HFF-Myc (cell line): ENCODE data around the gene STX19.

Experiments
- DNase-seq: peaks from one replicate; pipeline ENCODE4 v3.0.0-alpha.2; 2011; ENCODE audit warnings: low read depth; ENCODE audit errors: extremely low read depth
- H3K4me3 ChIP-seq: replicated peaks from 2 replicates; pipeline ENCODE4 v1.5.1; 2011; ENCODE audit warnings: low read depth, mild to moderate bottlenecking, control low read depth, low read length
- TF ChIP-seq, protein P1 (sequence below): IDR thresholded peaks from 2 replicates; pipeline ENCODE4 v1.5.1; 2012; ENCODE audit warnings: mild to moderate bottlenecking, low read depth, low read length, control low read depth; ENCODE audit errors: missing control alignments

Gene STX19

DNA sequence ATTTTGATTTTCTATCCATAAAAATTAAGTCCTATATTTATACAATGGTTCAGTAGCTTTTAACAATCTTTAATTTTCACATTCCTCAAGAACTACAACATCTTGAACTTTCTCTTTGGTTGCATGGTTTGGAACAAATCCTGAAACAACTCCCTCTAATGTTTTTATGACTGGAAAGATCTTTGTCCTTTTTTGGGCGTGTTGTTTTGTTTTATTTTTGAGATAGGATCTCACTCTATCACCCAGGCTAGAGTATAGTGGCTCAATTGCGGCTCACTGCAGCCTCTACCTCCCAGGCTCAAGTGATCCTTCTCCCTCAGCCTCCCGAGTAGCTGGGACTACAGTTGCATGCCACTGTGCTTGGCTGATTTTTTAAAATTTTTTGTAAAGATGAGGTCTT is 4.0 kb downstream of the STX19 start:
- DNase-seq, result no peak
- H3K4me3 ChIP-seq, result no peak overlapping the region
- TF ChIP-seq, protein P1, sequence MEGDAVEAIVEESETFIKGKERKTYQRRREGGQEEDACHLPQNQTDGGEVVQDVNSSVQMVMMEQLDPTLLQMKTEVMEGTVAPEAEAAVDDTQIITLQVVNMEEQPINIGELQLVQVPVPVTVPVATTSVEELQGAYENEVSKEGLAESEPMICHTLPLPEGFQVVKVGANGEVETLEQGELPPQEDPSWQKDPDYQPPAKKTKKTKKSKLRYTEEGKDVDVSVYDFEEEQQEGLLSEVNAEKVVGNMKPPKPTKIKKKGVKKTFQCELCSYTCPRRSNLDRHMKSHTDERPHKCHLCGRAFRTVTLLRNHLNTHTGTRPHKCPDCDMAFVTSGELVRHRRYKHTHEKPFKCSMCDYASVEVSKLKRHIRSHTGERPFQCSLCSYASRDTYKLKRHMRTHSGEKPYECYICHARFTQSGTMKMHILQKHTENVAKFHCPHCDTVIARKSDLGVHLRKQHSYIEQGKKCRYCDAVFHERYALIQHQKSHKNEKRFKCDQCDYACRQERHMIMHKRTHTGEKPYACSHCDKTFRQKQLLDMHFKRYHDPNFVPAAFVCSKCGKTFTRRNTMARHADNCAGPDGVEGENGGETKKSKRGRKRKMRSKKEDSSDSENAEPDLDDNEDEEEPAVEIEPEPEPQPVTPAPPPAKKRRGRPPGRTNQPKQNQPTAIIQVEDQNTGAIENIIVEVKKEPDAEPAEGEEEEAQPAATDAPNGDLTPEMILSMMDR, result no peak

DNA sequence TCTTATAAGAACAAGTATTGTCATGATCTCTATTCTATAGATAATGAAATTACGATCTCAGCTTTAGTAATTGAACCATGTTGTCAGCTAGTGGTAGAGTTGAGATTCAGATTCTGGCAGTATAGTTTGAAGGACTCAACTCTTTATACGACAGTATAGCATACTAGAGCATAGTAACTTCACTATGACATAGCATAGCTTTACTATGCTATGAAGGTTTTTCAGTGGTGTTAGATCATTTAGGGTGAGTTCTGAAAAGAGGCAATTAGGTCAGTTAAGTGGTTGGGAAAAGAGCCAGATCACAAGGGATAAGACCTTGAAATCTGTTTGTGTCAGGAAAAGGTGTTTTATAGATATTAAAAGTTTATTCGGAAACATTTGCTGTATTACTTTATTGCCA is 8.1 kb downstream of the STX19 start:
- no peak for DNase-seq
- H3K4me3 ChIP-seq, result no peak overlapping the region
- TF ChIP-seq, protein P1, result no peak

DNA sequence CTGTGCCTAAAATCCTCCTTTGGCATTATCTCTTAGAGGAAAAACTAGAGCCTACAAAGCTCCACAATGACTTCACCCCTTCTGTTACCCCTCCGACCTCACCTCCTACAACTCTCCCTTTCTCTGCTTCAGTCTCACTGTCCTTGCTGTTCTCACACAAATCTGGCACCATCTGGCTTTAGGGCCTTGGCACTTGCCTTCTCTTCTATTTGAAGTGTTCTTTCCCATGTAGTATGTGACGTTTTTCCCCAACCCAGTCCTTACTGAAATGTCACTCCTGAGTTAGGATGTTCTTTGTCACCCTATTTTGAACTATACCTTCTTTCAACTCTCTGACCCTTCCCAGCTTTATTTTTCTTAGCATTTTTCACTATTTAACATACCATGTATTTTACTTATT is 8.7 kb downstream of the STX19 start:
- no peak overlapping the region for H3K4me3 ChIP-seq
- TF ChIP-seq, protein P1, result no peak
- DNase-seq, result no peak

DNA sequence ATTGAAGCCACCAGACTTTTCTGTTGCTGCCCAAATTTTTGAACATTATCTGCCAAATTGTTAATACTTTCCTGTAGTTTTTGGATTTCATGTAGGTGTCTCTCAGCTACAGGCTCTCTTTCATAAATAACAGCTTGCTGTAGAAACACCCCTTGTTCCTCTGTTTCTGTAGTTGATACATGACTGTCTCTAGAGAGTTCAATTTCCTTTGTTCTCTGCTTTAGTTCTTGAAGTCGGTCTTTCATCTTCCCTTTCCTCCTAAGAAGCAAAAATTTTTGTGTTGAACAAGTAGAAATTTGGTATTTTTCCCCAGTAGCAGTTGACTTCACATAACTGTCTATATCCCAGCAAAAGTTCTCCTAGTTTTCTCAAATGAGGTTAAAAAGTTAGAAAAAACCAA is 13.4 kb downstream of the STX19 start:
- TF ChIP-seq, protein P1, result no peak
- no peak overlapping the region for H3K4me3 ChIP-seq
- no peak for DNase-seq

- DNase-seq, result no peak
- H3K4me3 ChIP-seq, result no peak overlapping the region
- TF ChIP-seq, protein P1, result no peak
Measured at GRCh38 chr3:94012185-94012584, 16.2 kb downstream of the STX19 start.

DNA sequence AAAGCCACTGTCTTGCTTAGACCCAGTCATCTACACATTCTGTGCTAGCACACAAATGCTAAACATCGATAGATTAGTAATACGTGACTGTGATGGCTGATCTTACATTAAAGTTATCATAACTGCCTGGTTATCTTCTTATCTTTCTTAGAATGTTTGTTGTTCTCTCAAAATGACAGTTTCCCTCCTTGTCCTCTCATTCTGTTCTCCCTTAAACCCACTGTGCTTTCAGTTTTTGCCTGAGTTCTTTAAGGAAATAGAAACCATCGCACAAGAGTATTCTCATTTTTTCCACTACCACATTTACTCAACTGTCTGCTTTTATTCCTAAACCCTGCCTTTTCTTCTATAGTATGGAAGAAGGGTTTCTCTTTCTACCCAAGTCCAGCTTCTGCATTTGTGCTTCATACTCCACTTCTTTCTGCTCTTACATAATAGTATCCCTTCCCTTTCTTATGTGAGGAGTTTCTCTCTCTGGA is 17.1 kb downstream of the STX19 start:
- TF ChIP-seq, protein P1, result no peak
- DNase-seq, result no peak

GRCh38 chr3:94009608-94010007 is 18.8 kb downstream of the STX19 start:
- TF ChIP-seq, protein P1, result no peak
- no peak overlapping the region for H3K4me3 ChIP-seq
- DNase-seq, result no peak

More for the DNA sequence above, 17.1 kb downstream of the STX19 start:
- no peak overlapping the region for H3K4me3 ChIP-seq
